GM12865 (cell line): ENCODE results near the gene NRP1.
"Not testable (repeated sequence)": the region's sequence is repeated elsewhere in the genome, so short reads cannot be mapped to it uniquely, and the experiment has no call there.

ENCODE experiments used
- DNase-seq: peaks from one replicate; pipeline ENCODE4 v3.0.0; 2010; ENCODE audit warnings: low read depth
- H3K4me3 ChIP-seq: 2 replicates; pipeline ENCODE4 v1.5.1; 2011; ENCODE audit warnings: mild to moderate bottlenecking, low read depth, low read length, control low read depth
- TF ChIP-seq, protein P1 (sequence below): IDR thresholded peaks from 2 replicates; pipeline ENCODE4 v1.5.1; 2011; ENCODE audit warnings: low read length, control low read depth, low read depth, inconsistent platforms; ENCODE audit not compliant: insufficient read depth; ENCODE audit errors: missing control alignments

NRP1 gene

DNA sequence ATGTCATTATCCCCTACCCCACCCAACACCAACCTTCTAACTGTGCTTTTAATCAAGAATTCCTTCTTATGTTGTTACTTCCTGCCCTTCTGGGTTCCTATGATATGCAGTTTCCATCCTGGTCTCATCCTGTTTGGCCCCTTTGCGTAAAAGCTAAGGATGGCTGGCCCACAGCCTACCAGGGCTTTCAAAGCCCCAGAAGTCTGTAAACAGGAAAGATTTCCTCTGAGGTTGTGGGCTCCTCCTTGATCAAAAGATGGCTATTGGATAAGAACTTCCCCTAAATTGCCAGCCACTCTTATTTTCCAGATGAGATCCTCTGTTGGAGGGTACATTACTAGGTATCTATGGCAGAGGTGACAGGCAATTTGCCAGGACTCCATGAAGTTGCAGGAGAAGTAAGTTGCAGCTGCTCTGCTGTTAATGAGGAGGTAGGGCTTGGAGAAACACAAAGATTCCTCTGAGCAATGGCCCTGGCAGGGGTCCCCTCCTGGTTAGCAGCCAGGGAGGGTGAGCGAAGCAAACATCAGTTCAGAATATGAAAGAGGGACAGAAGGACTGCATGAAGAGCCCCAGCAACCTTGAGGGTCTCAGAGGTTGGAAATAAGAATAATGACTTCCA, 32.1 kb downstream of the NRP1 start:
- DNase-seq = no peak
- TF ChIP-seq, protein P1, sequence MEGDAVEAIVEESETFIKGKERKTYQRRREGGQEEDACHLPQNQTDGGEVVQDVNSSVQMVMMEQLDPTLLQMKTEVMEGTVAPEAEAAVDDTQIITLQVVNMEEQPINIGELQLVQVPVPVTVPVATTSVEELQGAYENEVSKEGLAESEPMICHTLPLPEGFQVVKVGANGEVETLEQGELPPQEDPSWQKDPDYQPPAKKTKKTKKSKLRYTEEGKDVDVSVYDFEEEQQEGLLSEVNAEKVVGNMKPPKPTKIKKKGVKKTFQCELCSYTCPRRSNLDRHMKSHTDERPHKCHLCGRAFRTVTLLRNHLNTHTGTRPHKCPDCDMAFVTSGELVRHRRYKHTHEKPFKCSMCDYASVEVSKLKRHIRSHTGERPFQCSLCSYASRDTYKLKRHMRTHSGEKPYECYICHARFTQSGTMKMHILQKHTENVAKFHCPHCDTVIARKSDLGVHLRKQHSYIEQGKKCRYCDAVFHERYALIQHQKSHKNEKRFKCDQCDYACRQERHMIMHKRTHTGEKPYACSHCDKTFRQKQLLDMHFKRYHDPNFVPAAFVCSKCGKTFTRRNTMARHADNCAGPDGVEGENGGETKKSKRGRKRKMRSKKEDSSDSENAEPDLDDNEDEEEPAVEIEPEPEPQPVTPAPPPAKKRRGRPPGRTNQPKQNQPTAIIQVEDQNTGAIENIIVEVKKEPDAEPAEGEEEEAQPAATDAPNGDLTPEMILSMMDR = no peak
- H3K4me3 ChIP-seq = no peak overlapping the region

DNA sequence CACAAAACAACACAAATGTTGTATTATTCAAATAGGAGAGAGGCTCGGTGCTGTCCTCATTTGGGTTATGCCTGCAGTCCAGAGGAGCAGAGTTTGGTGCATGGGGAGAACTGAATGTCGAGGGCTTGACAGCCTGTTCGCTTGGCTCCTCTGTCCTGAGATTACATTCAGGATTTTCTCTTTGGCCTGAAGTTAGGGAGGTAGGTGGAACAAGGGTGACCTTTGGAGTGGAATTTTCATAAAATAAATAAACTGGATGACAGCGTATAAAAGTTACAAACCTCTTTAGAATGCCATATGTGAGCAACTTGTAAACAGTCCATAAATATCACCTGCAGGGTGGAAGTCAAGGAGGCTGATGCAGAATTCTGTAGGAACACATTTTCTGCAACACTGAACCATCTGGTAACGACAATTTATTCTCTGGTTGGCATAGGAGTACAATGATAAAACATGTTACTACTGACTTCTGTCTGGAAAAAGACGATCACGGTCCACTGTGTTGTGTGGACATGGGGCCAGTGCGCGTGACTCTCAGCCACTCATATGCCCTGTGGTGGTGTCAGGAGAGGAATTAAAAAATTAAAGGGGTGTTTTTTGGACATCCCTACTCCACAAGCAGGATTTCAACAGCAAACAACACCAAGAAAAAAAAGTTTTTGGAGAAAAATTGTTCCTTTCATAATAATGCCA, 33.2 kb downstream of the NRP1 start:
- TF ChIP-seq, protein P1 = no peak
- no peak for DNase-seq
- no peak overlapping the region for H3K4me3 ChIP-seq

DNA sequence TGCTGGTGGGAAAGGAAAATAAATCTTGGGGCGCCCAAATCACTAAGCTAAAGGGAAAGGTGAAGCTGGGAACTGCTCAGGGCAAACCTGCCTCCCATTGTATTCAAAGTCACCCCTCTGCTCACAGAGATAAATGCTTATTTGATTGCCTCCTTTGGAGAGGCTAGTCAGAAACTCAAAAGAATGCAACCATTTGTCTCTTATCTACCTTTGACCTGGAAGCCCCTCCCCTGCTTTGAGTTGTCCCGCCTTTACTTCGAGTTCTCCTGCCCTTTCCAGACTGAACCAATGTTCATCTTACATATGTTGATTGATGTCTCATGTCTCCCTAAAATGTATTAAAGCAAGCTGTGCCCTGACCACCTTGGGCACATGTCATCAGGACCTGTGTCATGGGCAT, 33.9 kb downstream of the NRP1 start:
- DNase-seq, H3K4me3 ChIP-seq: not testable (repeated sequence)

DNA sequence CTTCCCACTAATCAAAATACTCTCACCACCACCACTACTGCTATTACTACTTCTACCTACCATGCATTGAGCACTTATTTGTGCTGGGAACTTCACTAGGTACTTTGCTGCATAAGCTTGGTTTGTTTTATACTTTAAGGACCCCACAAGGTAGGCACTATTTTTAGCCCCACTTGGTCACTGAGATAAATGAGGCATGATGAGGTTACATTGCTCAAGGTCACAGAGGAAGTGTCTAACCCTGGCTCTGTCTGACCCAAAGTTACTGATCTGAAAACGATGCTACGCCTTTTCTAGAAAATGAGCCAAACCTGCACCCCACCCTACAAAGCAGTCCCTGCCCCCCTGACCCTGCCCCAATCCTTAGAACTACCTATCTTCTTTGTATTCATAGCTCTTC, 35.6 kb downstream of the NRP1 start:
- H3K4me3 ChIP-seq = no peak overlapping the region
- TF ChIP-seq, protein P1 = no peak
- DNase-seq = no peak

DNA sequence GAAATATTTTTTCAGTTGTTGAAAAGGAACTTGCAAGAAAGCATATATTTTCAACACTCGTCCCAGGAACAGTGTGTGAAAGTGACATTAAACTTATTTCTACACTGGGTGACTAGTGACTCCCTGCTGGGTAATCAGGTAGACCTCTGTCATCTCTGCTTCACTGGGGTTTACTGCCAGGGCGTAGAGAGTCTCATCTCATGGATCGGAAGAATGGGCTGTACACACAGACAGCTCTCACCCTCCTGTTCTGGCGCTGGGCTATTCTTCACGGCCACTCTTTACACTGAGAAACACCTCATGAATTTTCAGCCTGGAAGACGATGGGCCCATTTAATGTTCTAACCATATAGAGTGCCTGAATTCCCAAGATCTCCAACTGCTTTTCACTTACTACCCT, 36.4 kb downstream of the NRP1 start:
- no peak for DNase-seq
- H3K4me3 ChIP-seq = no peak overlapping the region
- TF ChIP-seq, protein P1 = no peak

DNA sequence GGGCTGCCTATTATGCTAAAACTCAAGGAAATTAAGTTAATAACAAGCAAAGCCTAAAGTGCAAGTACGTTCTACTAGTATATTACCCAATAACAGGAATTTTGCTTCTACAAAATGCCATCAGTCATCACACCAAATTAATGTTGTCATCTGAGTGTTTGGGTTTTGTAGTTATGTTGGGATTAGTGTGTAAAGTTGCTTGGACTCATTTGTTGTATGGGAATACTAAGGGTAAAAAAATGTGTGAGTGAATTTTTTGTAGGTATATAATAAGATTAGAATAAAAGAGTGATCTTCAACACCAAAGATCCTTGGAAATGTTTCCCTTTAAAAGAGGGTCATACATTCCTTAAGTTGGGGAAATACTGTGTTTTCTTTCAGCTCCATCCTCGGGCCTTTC, 38.6 kb downstream of the NRP1 start:
- H3K4me3 ChIP-seq = no peak overlapping the region
- TF ChIP-seq, protein P1 = no peak
- DNase-seq = no peak

DNA sequence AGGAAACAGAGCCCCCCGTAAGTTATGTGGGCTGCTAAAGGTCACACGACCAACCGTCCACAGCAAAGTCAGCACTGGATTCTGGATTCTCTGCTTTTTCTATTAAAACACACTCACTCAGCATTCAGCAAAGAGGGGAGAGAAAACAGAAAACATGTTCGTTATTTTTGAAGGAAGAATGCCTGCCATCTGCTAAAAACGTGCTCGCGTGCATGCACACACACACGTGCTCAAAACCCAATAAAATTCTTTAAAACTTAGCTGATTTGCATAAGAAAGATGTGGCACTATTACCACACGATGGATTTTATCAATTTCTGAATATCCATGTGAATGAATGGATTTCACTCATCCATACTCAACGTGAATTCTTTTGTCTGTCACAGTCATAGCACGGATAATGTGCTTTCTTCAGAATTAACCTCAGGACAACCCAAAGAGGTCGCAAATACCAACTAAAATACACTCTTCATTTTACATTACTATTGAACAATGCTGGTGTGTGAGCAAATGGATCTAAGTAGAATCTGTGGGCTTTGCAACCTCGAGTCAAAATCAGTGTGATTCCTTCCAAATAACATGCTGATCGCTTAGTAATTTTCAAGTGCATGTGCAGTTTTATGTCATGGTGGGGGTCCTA, 40.8 kb downstream of the NRP1 start:
- DNase-seq = no peak
- H3K4me3 ChIP-seq = no peak overlapping the region
- TF ChIP-seq, protein P1 = no peak
